ENCODE data around the gene DYNC1H1. TPM values are rescaled to one million over a fixed set of nuclear protein-coding genes. Genes with fewer than 3 reads are reported as not detected.
A peak's percentile ranks its signal among the peaks of the same experiment; 100 is the strongest.
"Not testable (repeated sequence)": the region's sequence is repeated elsewhere in the genome, so short reads cannot be mapped to it uniquely, and the experiment has no call there.

The DYNC1H1 gene
- polyA plus RNA-seq, 1 donor (not counting 4 experiments of a cell fraction or from before 2014, with no cell fraction given), result 166 TPM

- no peaks in the 10 kb centered on the region for H4K20me1 ChIP-seq (ENCODE audit: control insufficient read depth, extremely low read depth, insufficient read depth, low read length)
Observed at GRCh38 chr14:101969481-101969880, 5.1 kb downstream of the DYNC1H1 start.

GRCh38 chr14:101970830-101971400 is 6.5 kb downstream of the DYNC1H1 start:
- H2AFZ ChIP-seq (ENCODE audit: control insufficient read depth, low read length), result no peak overlapping the region
- H3K4me1 ChIP-seq (ENCODE audit: control insufficient read depth, extremely low read depth, insufficient read depth, low read length), result peaks cover 35% of the 10 kb centered on the region
- FAIRE-seq, result no peak
- H3K9me1 ChIP-seq (ENCODE audit: control insufficient read depth, extremely low read depth, insufficient read depth, low read length), result no peaks in the 10 kb centered on the region
- DNase-seq (ENCODE audit: low read depth, low spot score), result no peak
- no peaks in the 10 kb centered on the region for H3K9me3 ChIP-seq (ENCODE audit: control insufficient read depth, low read depth, low read length)
- H3K79me2 ChIP-seq (ENCODE audit: control insufficient read depth, insufficient read depth, low read length), result peaks cover 90% of the 10 kb centered on the region
- H4K20me1 ChIP-seq (ENCODE audit: control insufficient read depth, extremely low read depth, insufficient read depth, low read length), result no peaks in the 10 kb centered on the region
- no peaks in the 10 kb centered on the region for H3K27me3 ChIP-seq (ENCODE audit: control insufficient read depth, extremely low read depth, insufficient read depth, low read length)
- H3K4me2 ChIP-seq (ENCODE audit: control insufficient read depth, extremely low read depth, insufficient read depth, low read depth, low read length), result peak overlapping the region; percentile 97
- H3K36me3 ChIP-seq (ENCODE audit: control insufficient read depth in 2 of 2, extremely low read depth in 1 of 2, insufficient read depth in 2 of 2, low read length in 2 of 2), result peaks cover 7 to 22% of the 10 kb centered on the region in 2 experiments
- H3K27ac ChIP-seq (ENCODE audit: control insufficient read depth, insufficient read depth, low read length), result peak overlapping the region; percentile 19
- dilution Hi-C loops (cut with MboI; ENCODE audit: extremely low pct_ligation_motif_present, low sequenced_read_pairs), result no loop called here
- H3K4me3 ChIP-seq (ENCODE audit: control insufficient read depth in 2 of 3, extremely low read depth in 1 of 3, insufficient read depth in 2 of 3, low read depth in 1 of 3, low read length in 3 of 3), result no peak overlapping the region
- TF ChIP-seq CTCF (optimal IDR thresholded peaks at IDR 0.05 in 1 of 3, IDR thresholded peaks at IDR 0.05 in 1 of 3, conservative IDR thresholded peaks at IDR 0.05 in 1 of 3; ENCODE audit: extremely low read depth in 1 of 3, insufficient read depth in 2 of 3, low read length in 3 of 3), result no peak
- no peak for TF ChIP-seq EZH2 (IDR thresholded peaks at IDR 0.05; ENCODE audit: low read length)
- no peak overlapping the region for H3K9ac ChIP-seq (ENCODE audit: control insufficient read depth, extremely low read depth, insufficient read depth, low read length)

More at GRCh38 chr14:101969481-101969880, 5.1 kb downstream of the DYNC1H1 start:
- dilution Hi-C loops (cut with MboI; ENCODE audit: extremely low pct_ligation_motif_present, low sequenced_read_pairs), result no loop called here
- no peaks in the 10 kb centered on the region for H3K27me3 ChIP-seq (ENCODE audit: control insufficient read depth, extremely low read depth, insufficient read depth, low read length)
- H3K4me2 ChIP-seq (ENCODE audit: control insufficient read depth, extremely low read depth, insufficient read depth, low read depth, low read length), result no peak overlapping the region
- no peaks in the 10 kb centered on the region for H3K9me1 ChIP-seq (ENCODE audit: control insufficient read depth, extremely low read depth, insufficient read depth, low read length)
- DNase-seq (ENCODE audit: low read depth, low spot score) (no peak), FAIRE-seq (no peak)
- TF ChIP-seq CTCF (optimal IDR thresholded peaks at IDR 0.05 in 1 of 3, IDR thresholded peaks at IDR 0.05 in 1 of 3, conservative IDR thresholded peaks at IDR 0.05 in 1 of 3; ENCODE audit: extremely low read depth in 1 of 3, insufficient read depth in 2 of 3, low read length in 3 of 3) (no peak), EZH2 (IDR thresholded peaks at IDR 0.05; ENCODE audit: low read length) (no peak)
- no peak overlapping the region for H3K4me3 ChIP-seq (ENCODE audit: control insufficient read depth in 2 of 3, extremely low read depth in 1 of 3, insufficient read depth in 2 of 3, low read depth in 1 of 3, low read length in 3 of 3)
- H3K9ac ChIP-seq (ENCODE audit: control insufficient read depth, extremely low read depth, insufficient read depth, low read length), result no peak overlapping the region
- no peak overlapping the region for H2AFZ ChIP-seq (ENCODE audit: control insufficient read depth, low read length)
- H3K27ac ChIP-seq (ENCODE audit: control insufficient read depth, insufficient read depth, low read length), result no peak overlapping the region
- H3K9me3 ChIP-seq (ENCODE audit: control insufficient read depth, low read depth, low read length), result no peaks in the 10 kb centered on the region
- peaks cover 91% of the 10 kb centered on the region for H3K79me2 ChIP-seq (ENCODE audit: control insufficient read depth, insufficient read depth, low read length)
- H3K36me3 ChIP-seq (ENCODE audit: control insufficient read depth in 2 of 2, extremely low read depth in 1 of 2, insufficient read depth in 2 of 2, low read length in 2 of 2), result peaks cover 5 to 13% of the 10 kb centered on the region in 2 experiments
- peaks cover 38% of the 10 kb centered on the region for H3K4me1 ChIP-seq (ENCODE audit: control insufficient read depth, extremely low read depth, insufficient read depth, low read length)

GRCh38 chr14:101971458-101971857 is 7.1 kb downstream of the DYNC1H1 start:
- H4K20me1 ChIP-seq (ENCODE audit: control insufficient read depth, extremely low read depth, insufficient read depth, low read length); dilution Hi-C loops (cut with MboI; ENCODE audit: extremely low pct_ligation_motif_present, low sequenced_read_pairs); DNase-seq (ENCODE audit: low read depth, low spot score); H3K9me1 ChIP-seq (ENCODE audit: control insufficient read depth, extremely low read depth, insufficient read depth, low read length); FAIRE-seq; H3K27me3 ChIP-seq (ENCODE audit: control insufficient read depth, extremely low read depth, insufficient read depth, low read length); H3K9me3 ChIP-seq (ENCODE audit: control insufficient read depth, low read depth, low read length): not testable (repeated sequence)
- Histone ChIP-seq H3K4me2 (ENCODE audit: control insufficient read depth, extremely low read depth, insufficient read depth, low read depth, low read length) (peak overlapping the region; percentile 97), H2AFZ (ENCODE audit: control insufficient read depth, low read length) (peak overlapping the region; percentile 23), H3K9ac (ENCODE audit: control insufficient read depth, extremely low read depth, insufficient read depth, low read length) (peak overlapping the region; percentile 77), H3K36me3 (ENCODE audit: control insufficient read depth in 2 of 2, extremely low read depth in 1 of 2, insufficient read depth in 2 of 2, low read length in 2 of 2) (peaks cover 7 to 22% of the 10 kb centered on the region in 2 experiments), H3K4me1 (ENCODE audit: control insufficient read depth, extremely low read depth, insufficient read depth, low read length) (peaks cover 35% of the 10 kb centered on the region), H3K79me2 (ENCODE audit: control insufficient read depth, insufficient read depth, low read length) (peaks cover 89% of the 10 kb centered on the region), H3K27ac (ENCODE audit: control insufficient read depth, insufficient read depth, low read length) (peak overlapping the region; percentile 88), H3K4me3 (ENCODE audit: control insufficient read depth in 2 of 3, extremely low read depth in 1 of 3, insufficient read depth in 2 of 3, low read depth in 1 of 3, low read length in 3 of 3) (peak overlapping the region in 1 of 3 experiments; percentile 61)
